GM19099 (cell line): ENCODE measurements around the gene TCERG1L.

ENCODE experiments used
- POLR2A ChIP-seq: IDR thresholded peaks from 3 replicates; pipeline ENCODE4 v1.6.1; 2011; ENCODE audit warnings: low read depth; ENCODE audit not compliant: insufficient read length; ENCODE audit errors: extremely low read depth

TCERG1L gene

GRCh38 chr10:131167036-131167860 is 144.3 kb downstream of the TCERG1L start:
- no peak for TF ChIP-seq POLR2A

GRCh38 chr10:131166486-131166885 is 145.0 kb downstream of the TCERG1L start:
- TF ChIP-seq POLR2A, result no peak

- no peak for TF ChIP-seq POLR2A
Observed at GRCh38 chr10:131165092-131165491, 146.4 kb downstream of the TCERG1L start.

GRCh38 chr10:131162866-131163843 is 148.4 kb downstream of the TCERG1L start:
- TF ChIP-seq POLR2A, result no peak

- TF ChIP-seq POLR2A, result no peak
Observed at GRCh38 chr10:131162211-131162610, 149.3 kb downstream of the TCERG1L start.

GRCh38 chr10:131161087-131161486 is 150.4 kb downstream of the TCERG1L start:
- no peak for TF ChIP-seq POLR2A

GRCh38 chr10:131160219-131160875 is 151.2 kb downstream of the TCERG1L start:
- no peak for TF ChIP-seq POLR2A

GRCh38 chr10:131159771-131160170 is 151.8 kb downstream of the TCERG1L start:
- no peak for TF ChIP-seq POLR2A

- no peak for TF ChIP-seq POLR2A
Observed at GRCh38 chr10:131158695-131159094, 152.8 kb downstream of the TCERG1L start.

GRCh38 chr10:131157899-131158298 is 153.6 kb downstream of the TCERG1L start:
- TF ChIP-seq POLR2A, result no peak

GRCh38 chr10:131155876-131156230 is 155.7 kb downstream of the TCERG1L start:
- no peak for TF ChIP-seq POLR2A

GRCh38 chr10:131155218-131155875 is 156.2 kb downstream of the TCERG1L start:
- no peak for TF ChIP-seq POLR2A

GRCh38 chr10:131154306-131155025 is 157.1 kb downstream of the TCERG1L start:
- TF ChIP-seq POLR2A, result no peak

GRCh38 chr10:131150126-131150525 is 161.4 kb downstream of the TCERG1L start:
- TF ChIP-seq POLR2A, result no peak
